ENCODE measurements around the gene BLACAT1. TPM values are rescaled to one million over a fixed set of nuclear protein-coding genes. Genes with fewer than 3 reads are reported as not detected.
A peak's percentile ranks its signal among the peaks of the same experiment; 100 is the strongest.

The BLACAT1 gene
- total and polyA plus RNA-seq, 9 of the 15 experiments (the other 6 are each of a cell fraction or from before 2014, with no cell fraction given), result 0.10 to 5.9 (median 0.73) TPM

- TF ChIP-seq CREB3 (tag; conservative IDR thresholded peaks at IDR 0.05; ENCODE audit: low read depth) (no peak), SOX6 (IDR thresholded peaks at IDR 0.05) (no peak), ZBTB9 (CRISPR knock-in tag; IDR thresholded peaks at IDR 0.05) (no peak), ZNF232 (CRISPR knock-in tag; IDR thresholded peaks at IDR 0.05) (no peak), RAD21 (CRISPR knock-in tag; conservative IDR thresholded peaks at IDR 0.05 in 1 of 2, IDR thresholded peaks at IDR 0.05 in 1 of 2) (no peak), TEAD4 (IDR thresholded peaks at IDR 0.05; ENCODE audit: low read length) (no peak), TEAD4 (CRISPR knock-in tag; IDR thresholded peaks at IDR 0.05; ENCODE audit: borderline replicate concordance) (no peak), YY1 (IDR thresholded peaks at IDR 0.05; ENCODE audit: borderline replicate concordance in 1 of 3, control insufficient read depth in 1 of 3, extremely low read depth in 1 of 3, insufficient read depth in 3 of 3, insufficient read length in 1 of 3, insufficient replicate concordance in 2 of 3, low read depth in 1 of 3, low read length in 2 of 3) (no peak), CTCFL (IDR thresholded peaks at IDR 0.05; ENCODE audit: borderline replicate concordance, insufficient read depth, low read depth, low read length, poor library complexity, severe bottlenecking) (no peak), TAF9B (IDR thresholded peaks at IDR 0.05; ENCODE audit: partially characterized antibody) (no peak), ZNF512 (tag; IDR thresholded peaks at IDR 0.05) (no peak), EP300 (IDR thresholded peaks at IDR 0.05; ENCODE audit: low read length) (no peak), HCFC1 (IDR thresholded peaks at IDR 0.05; ENCODE audit: low read depth, low read length) (peak; percentile 76)
These were observed 10.8 kb downstream of the BLACAT1 start (continued) for GRCh38 chr1:205444931-205445645.
